ENCODE data around the gene GLDC. TPM values are rescaled to one million over a fixed set of nuclear protein-coding genes. Genes with fewer than 3 reads are reported as not detected.

The GLDC gene
- total and polyA plus RNA-seq, 10 of the 15 experiments (the other 5 are each of a cell fraction or from before 2014, with no cell fraction given), result 33.1 to 165 (median 114) TPM

DNA sequence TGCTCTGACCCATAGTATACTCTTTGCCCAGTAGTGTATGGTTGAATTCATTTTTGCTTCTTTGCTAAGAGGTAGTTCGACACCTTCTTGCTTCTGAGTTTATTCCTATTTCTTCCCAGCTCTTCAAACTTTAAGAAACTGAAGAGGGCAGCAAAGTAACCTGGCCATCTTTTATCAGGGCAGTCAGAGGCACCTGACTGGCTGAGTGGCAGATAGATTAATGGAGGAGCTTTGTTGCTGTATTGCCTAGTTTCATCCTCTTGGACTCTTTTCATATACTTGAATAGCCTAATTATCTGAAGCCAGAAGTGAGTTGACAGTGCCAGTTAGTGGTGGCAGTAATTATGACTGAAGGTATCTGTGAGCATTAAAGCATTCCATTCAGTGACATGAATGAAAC is 150.1 kb downstream of the GLDC start:
- CTCF ChIA-PET, result interaction anchor here (1.0 to 2.1 kb wide), 8 partner anchors 11 to 140 kb away, joined by 3 to 7 read pairs (median 4); no protein-coding TSS in a partner anchor
- H3K27me3 ChIP-seq (replicated peaks in 1 of 2; ENCODE audit: control insufficient read depth in 2 of 2, insufficient read depth in 2 of 2, low read length in 1 of 2), result no peaks in the 10 kb centered on the region
- FAIRE-seq, result no peak
- POLR2A ChIA-PET, result interaction anchor here (0.5 kb wide), 1 partner anchor 26 kb away, joined by 3 read pairs; no protein-coding TSS in a partner anchor
- no peak for DNase-seq (ENCODE audit: low read depth, low spot score)
- H3K4me2 ChIP-seq (ENCODE audit: control insufficient read depth, insufficient read depth), result no peak overlapping the region
- no peaks in the 10 kb centered on the region for H3K4me1 ChIP-seq (ENCODE audit: control insufficient read depth, insufficient read depth, low read length)
- H3K9me3 ChIP-seq (replicated peaks; ENCODE audit: control insufficient read depth, insufficient read depth, low read length), result no peaks in the 10 kb centered on the region
- TF ChIP-seq, protein P1, sequence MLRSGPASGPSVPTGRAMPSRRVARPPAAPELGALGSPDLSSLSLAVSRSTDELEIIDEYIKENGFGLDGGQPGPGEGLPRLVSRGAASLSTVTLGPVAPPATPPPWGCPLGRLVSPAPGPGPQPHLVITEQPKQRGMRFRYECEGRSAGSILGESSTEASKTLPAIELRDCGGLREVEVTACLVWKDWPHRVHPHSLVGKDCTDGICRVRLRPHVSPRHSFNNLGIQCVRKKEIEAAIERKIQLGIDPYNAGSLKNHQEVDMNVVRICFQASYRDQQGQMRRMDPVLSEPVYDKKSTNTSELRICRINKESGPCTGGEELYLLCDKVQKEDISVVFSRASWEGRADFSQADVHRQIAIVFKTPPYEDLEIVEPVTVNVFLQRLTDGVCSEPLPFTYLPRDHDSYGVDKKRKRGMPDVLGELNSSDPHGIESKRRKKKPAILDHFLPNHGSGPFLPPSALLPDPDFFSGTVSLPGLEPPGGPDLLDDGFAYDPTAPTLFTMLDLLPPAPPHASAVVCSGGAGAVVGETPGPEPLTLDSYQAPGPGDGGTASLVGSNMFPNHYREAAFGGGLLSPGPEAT (IDR thresholded peaks at IDR 0.05; ENCODE audit: low read depth), result no peak
- no peak for TF ChIP-seq NBN (IDR thresholded peaks at IDR 0.05)
- TF ChIP-seq, protein P2, sequence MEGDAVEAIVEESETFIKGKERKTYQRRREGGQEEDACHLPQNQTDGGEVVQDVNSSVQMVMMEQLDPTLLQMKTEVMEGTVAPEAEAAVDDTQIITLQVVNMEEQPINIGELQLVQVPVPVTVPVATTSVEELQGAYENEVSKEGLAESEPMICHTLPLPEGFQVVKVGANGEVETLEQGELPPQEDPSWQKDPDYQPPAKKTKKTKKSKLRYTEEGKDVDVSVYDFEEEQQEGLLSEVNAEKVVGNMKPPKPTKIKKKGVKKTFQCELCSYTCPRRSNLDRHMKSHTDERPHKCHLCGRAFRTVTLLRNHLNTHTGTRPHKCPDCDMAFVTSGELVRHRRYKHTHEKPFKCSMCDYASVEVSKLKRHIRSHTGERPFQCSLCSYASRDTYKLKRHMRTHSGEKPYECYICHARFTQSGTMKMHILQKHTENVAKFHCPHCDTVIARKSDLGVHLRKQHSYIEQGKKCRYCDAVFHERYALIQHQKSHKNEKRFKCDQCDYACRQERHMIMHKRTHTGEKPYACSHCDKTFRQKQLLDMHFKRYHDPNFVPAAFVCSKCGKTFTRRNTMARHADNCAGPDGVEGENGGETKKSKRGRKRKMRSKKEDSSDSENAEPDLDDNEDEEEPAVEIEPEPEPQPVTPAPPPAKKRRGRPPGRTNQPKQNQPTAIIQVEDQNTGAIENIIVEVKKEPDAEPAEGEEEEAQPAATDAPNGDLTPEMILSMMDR (IDR thresholded peaks at IDR 0.05 in 2 of 3, conservative IDR thresholded peaks at IDR 0.05 in 1 of 3; ENCODE audit: control insufficient read depth in 2 of 3, extremely low read depth in 1 of 3, insufficient read depth in 1 of 3, low read depth in 3 of 3, low read length in 3 of 3), result peak in 2 of 3 experiments; percentile 4 to 14; a peak in 1 of 6 replicates
- 0 out of 2 replicates have a peak, but pooled peaks have one; percentile 12 for TF ChIP-seq RAD21 (IDR thresholded peaks at IDR 0.05; ENCODE audit: insufficient read depth, low read depth, low read length)
- TF ChIP-seq MYB (IDR thresholded peaks at IDR 0.05; ENCODE audit: borderline replicate concordance, low read depth, low read length), result no peak
- SMC1A ChIA-PET (ENCODE audit: uncharacterized antibody, unreplicated experiment), result interaction anchor here (1.0 to 2.0 kb wide), 8 partner anchors 8 to 147 kb away, joined by 3 to 8 read pairs (median 4); no protein-coding TSS in a partner anchor
- H2AFZ ChIP-seq (ENCODE audit: control insufficient read depth, low read depth, low read length), result no peak overlapping the region
- no TSS peak for BruUV-seq (replicated peaks)
- no peaks in the 10 kb centered on the region for H4K20me1 ChIP-seq (ENCODE audit: control insufficient read depth, insufficient read depth)
- intact Hi-C loops (cut with micrococcal nuclease; ENCODE audit: unreplicated experiment) (loop anchor here (5.0 kb wide), 1 partner anchor 143 kb away; no protein-coding TSS in a partner anchor), in situ Hi-C loops (cut with MboI) (no loop called here)
- H3K4me3 ChIP-seq, result no peak overlapping the region
- ATAC-seq, result peak; percentile 16; the same call in 2 of the 3 replicates
- H3K79me2 ChIP-seq (ENCODE audit: control insufficient read depth, insufficient read depth, low read length), result no peaks in the 10 kb centered on the region; the same call in none of the 2 replicates
- RAD21 ChIA-PET (ENCODE audit: unreplicated experiment), result interaction anchor here (1.2 to 2.5 kb wide), 3 partner anchors 138 to 189 kb away, joined by 3 to 10 read pairs (median 4); no protein-coding TSS in a partner anchor
- peaks cover 2 to 9% of the 10 kb centered on the region in 2 experiments for H3K36me3 ChIP-seq (ENCODE audit: control insufficient read depth in 2 of 2, insufficient read depth in 2 of 2, low read length in 1 of 2)
- H3K9ac ChIP-seq (ENCODE audit: control insufficient read depth, insufficient read depth, low read length), result no peak overlapping the region
- WGBS (ENCODE audit: insufficient coverage, insufficient replicate concordance, low lambda C conversion rate, missing lambda C conversion rate), result 88% methylated on average over 1 of the region's 1 CpG
- H3K27ac ChIP-seq (ENCODE audit: control insufficient read depth, insufficient read depth), result no peak overlapping the region

Measured in GM12878 (cell line).